Germinal center (tissue), 1 donor: Measurements from ENCODE around the gene SLCO2B1.

Source experiments
- DNase-seq: peaks from one replicate; pipeline ENCODE4 v3.0.0; 2012; ENCODE audit warnings: mixed read lengths, low spot score

The SLCO2B1 gene

GRCh38 chr11:75193711-75194110, 42.8 kb downstream of the SLCO2B1 start:
- DNase-seq: no peak

GRCh38 chr11:75194147-75194546, 43.2 kb downstream of the SLCO2B1 start:
- no peak for DNase-seq

GRCh38 chr11:75195167-75195962, 44.5 kb downstream of the SLCO2B1 start:
- DNase-seq: no peak

GRCh38 chr11:75196426-75196825, 45.5 kb downstream of the SLCO2B1 start:
- no peak for DNase-seq

GRCh38 chr11:75197512-75198277, 46.8 kb downstream of the SLCO2B1 start:
- DNase-seq: no peak

- DNase-seq: no peak
These were observed 47.5 kb downstream of the SLCO2B1 start for GRCh38 chr11:75198278-75198973.

- no peak for DNase-seq
These were observed 48.6 kb downstream of the SLCO2B1 start for GRCh38 chr11:75199412-75199955.

GRCh38 chr11:75200051-75200450, 49.1 kb downstream of the SLCO2B1 start:
- no peak for DNase-seq

- DNase-seq: no peak
These were observed 49.6 kb downstream of the SLCO2B1 start for GRCh38 chr11:75200531-75200930.

- DNase-seq: no peak
These were observed 50.9 kb downstream of the SLCO2B1 start for GRCh38 chr11:75201771-75202170.

- DNase-seq: no peak
These were observed 51.3 kb downstream of the SLCO2B1 start for GRCh38 chr11:75202195-75202594.

- DNase-seq: no peak
These were observed 52.2 kb downstream of the SLCO2B1 start for GRCh38 chr11:75203138-75203537.

GRCh38 chr11:75203641-75204011, 52.7 kb downstream of the SLCO2B1 start:
- DNase-seq: no peak

- DNase-seq: no peak
These were observed 53.2 kb downstream of the SLCO2B1 start for GRCh38 chr11:75204012-75204674.

GRCh38 chr11:75204685-75205563, 54.0 kb downstream of the SLCO2B1 start:
- DNase-seq: peak; percentile 70

- no peak for DNase-seq
These were observed 54.7 kb downstream of the SLCO2B1 start for GRCh38 chr11:75205564-75206020.

- no peak for DNase-seq
These were observed 57.5 kb downstream of the SLCO2B1 start for GRCh38 chr11:75208446-75208845.

- no peak for DNase-seq
These were observed 61.5 kb downstream of the SLCO2B1 start for GRCh38 chr11:75212411-75212810.

- DNase-seq: peak; percentile 58
These were observed 63.5 kb downstream of the SLCO2B1 start for GRCh38 chr11:75214411-75214821.

- no peak for DNase-seq
These were observed 63.9 kb downstream of the SLCO2B1 start for GRCh38 chr11:75214843-75215242.

GRCh38 chr11:75219869-75220268, 69.0 kb downstream of the SLCO2B1 start:
- DNase-seq: no peak
